T-cell (primary cell): ENCODE results near the gene MIPOL1. TPM values are rescaled to one million over a fixed set of nuclear protein-coding genes. Genes with fewer than 3 reads are reported as not detected.

Source experiments
- ATAC-seq, 4 experiments: fragments of 200-7000 bp in 3 of 4; fragments of 150-1000 bp in 1 of 4; cut with Tn5 transposase; replicated peaks in 1 of 4; 1 replicate in 3 of 4; 2 replicates in 1 of 4; pipeline ENCODE4 v1.10.0; 2021; ENCODE audit warnings: moderate library complexity in 3 of 4, mild to moderate bottlenecking in 2 of 4, moderate number of reproducible peaks in 1 of 4
- CTCF ChIA-PET, 2 donors: fragments of 300-600 bp; sonication (Branson Sonifier 250); formaldehyde crosslinking; loops; one replicate each; lab custom pipeline; 2022; ENCODE audit warnings: antibody characterized with exemption in 2 of 2; lab: Charles Lee
- POLR2A ChIA-PET, 2 donors: fragments of 300-600 bp; sonication (Branson Sonifier 250); formaldehyde crosslinking; loops; one replicate each; lab custom pipeline; 2022; ENCODE audit warnings: antibody characterized with exemption in 2 of 2; lab: Charles Lee
- DNase-seq, 35 experiments: peaks; one replicate each; pipeline versions ENCODE4 v3.0.0 to v3.0.0-alpha.2; 2013 to 2023
- H3K27ac ChIP-seq: one replicate; pipeline ENCODE4 v1.5.1; 2013; ENCODE audit warnings: low read length
- H3K27me3 ChIP-seq, 2 experiments: replicated peaks in 1 of 2; 1 replicate in 1 of 2; 2 replicates in 1 of 2; pipeline versions ENCODE4 v1.6.1 to v1.7.0; 2013; ENCODE audit warnings: low read length in 1 of 2, mixed read lengths in 1 of 2; ENCODE audit not compliant: control insufficient read depth in 2 of 2, insufficient read depth in 2 of 2; ENCODE audit errors: extremely low read depth in 1 of 2
- H3K36me3 ChIP-seq, 2 donors: 1 replicate in 1 of 2; 2 replicates in 1 of 2; pipeline versions ENCODE4 v1.6.1 to v1.7.0; 2013; ENCODE audit warnings: low read length in 1 of 2; ENCODE audit not compliant: control insufficient read depth in 2 of 2, insufficient read depth in 1 of 2; ENCODE audit errors: extremely low read depth in 1 of 2
- H3K4me1 ChIP-seq, 2 experiments: 1 replicate in 1 of 2; 2 replicates in 1 of 2; pipeline versions ENCODE4 v1.6.1 to v1.7.0; 2013; ENCODE audit warnings: low read length in 2 of 2, mixed read lengths in 1 of 2; ENCODE audit not compliant: insufficient read depth in 2 of 2, control insufficient read depth in 1 of 2; ENCODE audit errors: extremely low read depth in 1 of 2
- H3K4me3 ChIP-seq, 2 donors: 1 replicate in 1 of 2; 2 replicates in 1 of 2; pipeline versions ENCODE4 v1.5.1 to v1.7.0; 2013; ENCODE audit warnings: mild to moderate bottlenecking in 2 of 2, low read length in 1 of 2, moderate library complexity in 1 of 2; ENCODE audit not compliant: control insufficient read depth in 1 of 2; ENCODE audit errors: extremely low read depth in 1 of 2
- H3K9me3 ChIP-seq: 2 replicates; pipeline ENCODE4 v1.7.0; 2013
- H3K27ac Mint-ChIP-seq, 2 donors: one replicate each; pipeline ENCODE4 v1.8.0; 2020 to 2021; ENCODE audit warnings: mild to moderate bottlenecking in 2 of 2, mixed read lengths in 2 of 2
- H3K27me3 Mint-ChIP-seq, 2 donors: one replicate each; pipeline ENCODE4 v1.8.0; 2021 to 2022; ENCODE audit warnings: mixed read lengths in 2 of 2
- H3K36me3 Mint-ChIP-seq: one replicate; pipeline ENCODE4 v1.8.0; 2021; ENCODE audit warnings: mixed read lengths
- H3K4me1 Mint-ChIP-seq, 3 donors: one replicate each; pipeline ENCODE4 v1.8.0; 2020 to 2022; ENCODE audit warnings: mixed read lengths in 3 of 3, mild to moderate bottlenecking in 1 of 3
- H3K4me3 Mint-ChIP-seq, 3 donors: one replicate each; pipeline ENCODE4 v1.8.0; 2020 to 2022; ENCODE audit warnings: mild to moderate bottlenecking in 3 of 3, mixed read lengths in 3 of 3, moderate library complexity in 3 of 3
- H3K9me3 Mint-ChIP-seq, 3 donors: one replicate each; pipeline ENCODE4 v1.8.0; 2020 to 2022; ENCODE audit warnings: mixed read lengths in 3 of 3
- WGBS: methylation state at CpG from one replicate; pipeline ENCODE4 v1.1.5; 2013; ENCODE audit warnings: missing lambda C conversion rate; ENCODE audit not compliant: insufficient coverage; 5-methylcytosine and 5-hydroxymethylcytosine counted together
- total RNA-seq, 35 experiments: library from RNA in 6 of 35; stranded (reverse) in 6 of 35; fragments of 120-200 nt in 1 of 35; gene quantifications; one replicate each; pipeline versions ENCODE4 v1.2.1 to v1.2.4 and lab custom pipeline; 2013 to 2026

The MIPOL1 gene
- total RNA-seq, 5 donors from 2014 or later (not counting 1 experiment from before 2014, with no cell fraction given) = 0.20 to 0.49 (median 0.29) TPM; not detected in 1

DNA sequence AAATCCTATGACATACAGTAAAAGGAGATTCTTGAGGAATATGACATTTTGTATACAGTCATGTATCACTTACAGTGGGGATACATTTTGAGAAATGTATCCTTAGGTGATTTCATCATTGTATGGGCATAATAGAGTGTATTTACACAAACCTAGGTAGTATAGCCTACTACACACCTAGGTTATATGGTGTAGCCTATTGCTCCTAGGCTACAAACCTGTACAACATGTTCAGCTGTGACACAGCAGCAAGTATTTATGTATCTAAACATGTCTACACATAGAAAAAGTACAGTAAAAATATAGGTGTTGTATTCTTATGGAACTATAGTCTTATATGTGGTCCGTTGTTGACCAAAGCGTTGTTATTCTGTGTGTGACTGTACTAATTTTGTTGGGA lies 218.5 kb downstream of the MIPOL1 start:
- no peaks in the 10 kb centered on the region for H3K36me3 Mint-ChIP-seq
- H3K9me3 Mint-ChIP-seq = peaks cover 0 to 4% (median 4%) of the 10 kb centered on the region in 3 donors
- no peaks in the 10 kb centered on the region for H3K4me1 ChIP-seq
- ChIA-PET CTCF (no interaction called here), POLR2A (no interaction called here)
- no peak for ATAC-seq
- no peaks in the 10 kb centered on the region for H3K36me3 ChIP-seq
- H3K4me3 Mint-ChIP-seq = no peak overlapping the region
- H3K27ac ChIP-seq = no peak overlapping the region
- H3K27ac Mint-ChIP-seq = no peak overlapping the region
- no peak overlapping the region for H3K4me3 ChIP-seq
- no peaks in the 10 kb centered on the region for H3K9me3 ChIP-seq
- no CpG with 5 or more reads among the region's 2 CpGs for WGBS
- no peaks in the 10 kb centered on the region for H3K27me3 Mint-ChIP-seq
- H3K4me1 Mint-ChIP-seq = no peaks in the 10 kb centered on the region
- no peaks in the 10 kb centered on the region for H3K27me3 ChIP-seq
- DNase-seq = no peak

DNA sequence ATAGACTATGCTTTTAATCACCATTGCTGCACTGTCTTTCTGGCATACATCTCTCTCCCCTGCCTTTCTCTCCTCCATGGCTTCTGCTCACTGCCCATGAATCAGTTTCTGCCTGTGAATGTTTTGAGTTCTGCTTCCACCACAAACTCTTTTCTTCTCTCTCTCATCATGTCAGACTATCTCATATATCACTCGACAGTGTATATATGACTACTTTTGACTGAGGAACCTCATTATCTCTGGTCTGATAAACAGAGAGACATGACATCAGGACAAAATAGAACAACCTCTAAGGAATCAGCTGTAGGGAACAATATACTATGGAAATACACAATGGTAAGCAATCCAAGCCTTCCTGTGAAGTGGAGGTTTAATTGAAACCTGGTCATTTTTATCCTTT lies 219.4 kb downstream of the MIPOL1 start:
- H3K36me3 ChIP-seq = no peaks in the 10 kb centered on the region
- no peaks in the 10 kb centered on the region for H3K9me3 ChIP-seq
- peaks cover 0 to 4% (median 4%) of the 10 kb centered on the region in 3 donors for H3K9me3 Mint-ChIP-seq
- H3K27ac ChIP-seq = no peak overlapping the region
- H3K36me3 Mint-ChIP-seq = no peaks in the 10 kb centered on the region
- no peak overlapping the region for H3K27ac Mint-ChIP-seq
- no peaks in the 10 kb centered on the region for H3K27me3 Mint-ChIP-seq
- H3K27me3 ChIP-seq = no peaks in the 10 kb centered on the region
- DNase-seq (no peak), ATAC-seq (no peak)
- no peak overlapping the region for H3K4me3 ChIP-seq
- CTCF ChIA-PET = no interaction called here
- H3K4me3 Mint-ChIP-seq = no peak overlapping the region
- WGBS = no CpG with 5 or more reads among the region's 1 CpG
- no peaks in the 10 kb centered on the region for H3K4me1 ChIP-seq
- POLR2A ChIA-PET = no interaction called here
- no peaks in the 10 kb centered on the region for H3K4me1 Mint-ChIP-seq

DNA sequence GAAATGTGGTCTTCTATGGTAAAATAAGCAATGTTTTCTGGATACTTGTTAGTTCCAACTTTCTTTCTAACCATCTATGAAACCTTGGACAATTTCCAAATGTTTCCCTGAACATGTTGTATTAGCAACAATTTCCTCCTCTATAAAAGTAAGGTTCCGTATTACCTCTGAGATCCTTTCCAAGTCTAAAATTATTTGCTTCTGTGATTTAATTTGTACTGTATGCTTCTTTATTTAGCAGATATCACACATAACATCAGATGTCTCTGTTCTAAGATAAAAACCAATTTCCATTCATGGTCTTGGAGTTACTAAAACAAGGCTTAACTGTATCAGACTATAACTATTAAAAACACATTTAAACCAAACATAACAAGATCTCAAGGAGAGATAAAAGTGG lies 220.1 kb downstream of the MIPOL1 start:
- H3K4me3 Mint-ChIP-seq = no peak overlapping the region
- no peaks in the 10 kb centered on the region for H3K9me3 ChIP-seq
- no peaks in the 10 kb centered on the region for H3K36me3 Mint-ChIP-seq
- no peaks in the 10 kb centered on the region for H3K27me3 Mint-ChIP-seq
- CTCF ChIA-PET = no interaction called here
- DNase-seq = no peak
- no peak for ATAC-seq
- no peak overlapping the region for H3K27ac Mint-ChIP-seq
- H3K4me1 ChIP-seq = no peaks in the 10 kb centered on the region
- H3K27me3 ChIP-seq = no peaks in the 10 kb centered on the region
- no CpG with 5 or more reads among the region's 1 CpG for WGBS
- H3K27ac ChIP-seq = no peak overlapping the region
- no peaks in the 10 kb centered on the region for H3K4me1 Mint-ChIP-seq
- peaks cover 0 to 4% (median 4%) of the 10 kb centered on the region in 3 donors for H3K9me3 Mint-ChIP-seq
- POLR2A ChIA-PET = no interaction called here
- H3K4me3 ChIP-seq = no peak overlapping the region
- no peaks in the 10 kb centered on the region for H3K36me3 ChIP-seq

DNA sequence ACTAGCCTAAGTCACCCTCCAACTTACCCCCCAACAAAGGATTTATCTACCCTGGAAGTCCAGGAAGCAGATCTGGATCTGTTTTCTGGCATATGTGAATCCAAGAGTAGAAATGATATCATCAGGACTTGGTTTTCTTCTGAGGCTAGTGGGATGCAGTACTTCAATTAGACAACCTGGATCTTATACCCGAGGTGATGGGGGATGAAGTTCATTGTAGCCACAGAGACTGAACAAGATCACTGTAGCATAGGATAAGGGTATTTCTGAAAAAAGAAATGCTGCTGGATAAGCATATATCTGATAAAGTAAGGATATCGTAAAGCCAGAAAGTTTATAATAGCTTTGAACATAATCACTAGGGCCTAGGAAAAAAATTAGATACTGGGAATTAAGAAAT lies 222.9 kb downstream of the MIPOL1 start:
- whole genome bisulfite sequencing = 71% methylated on average over 1 of the region's 2 CpGs
- H3K27ac Mint-ChIP-seq = no peak overlapping the region
- POLR2A ChIA-PET = no interaction called here

DNA sequence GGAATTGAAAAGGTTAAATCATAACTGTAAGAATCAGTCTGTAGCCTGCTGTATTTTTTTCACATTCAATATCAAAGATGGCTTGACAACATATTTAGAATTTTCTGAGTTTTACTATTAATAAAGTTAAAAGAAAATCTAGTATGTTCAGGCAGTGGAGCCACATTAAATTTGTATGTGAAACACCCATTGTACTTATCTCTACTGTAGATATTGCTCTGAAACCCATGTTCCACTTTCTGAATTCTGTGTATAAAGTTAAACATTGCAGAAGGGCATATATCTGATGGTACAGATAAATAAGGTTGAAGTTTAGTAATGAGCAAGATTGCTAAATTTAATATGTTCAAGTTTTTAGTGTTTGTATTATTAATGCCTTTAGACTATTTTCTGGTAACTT lies 224.6 kb downstream of the MIPOL1 start:
- Histone ChIP-seq H3K4me1 (no peaks in the 10 kb centered on the region), H3K27me3 (no peaks in the 10 kb centered on the region), H3K4me3 (no peak overlapping the region), H3K9me3 (no peaks in the 10 kb centered on the region), H3K27ac (no peak overlapping the region), H3K36me3 (no peaks in the 10 kb centered on the region)
- Mint-ChIP-seq H3K27me3 (no peaks in the 10 kb centered on the region), H3K4me3 (no peak overlapping the region), H3K27ac (no peak overlapping the region), H3K9me3 (peaks cover 0 to 3% (median 0%) of the 10 kb centered on the region in 3 donors), H3K4me1 (no peaks in the 10 kb centered on the region), H3K36me3 (no peaks in the 10 kb centered on the region)
- ChIA-PET POLR2A (no interaction called here), CTCF (no interaction called here)
- no peak for DNase-seq
- ATAC-seq = no peak

More for the DNA sequence above, 222.9 kb downstream of the MIPOL1 start:
- H3K4me1 ChIP-seq = no peaks in the 10 kb centered on the region
- ATAC-seq (no peak), DNase-seq (no peak)
- H3K9me3 ChIP-seq = no peaks in the 10 kb centered on the region
- Mint-ChIP-seq H3K4me1 (no peaks in the 10 kb centered on the region), H3K4me3 (no peak overlapping the region), H3K9me3 (peaks cover 3 to 4% (median 4%) of the 10 kb centered on the region in 3 donors), H3K36me3 (no peaks in the 10 kb centered on the region), H3K27me3 (no peaks in the 10 kb centered on the region)
- no peak overlapping the region for H3K27ac ChIP-seq
- CTCF ChIA-PET = no interaction called here
- no peaks in the 10 kb centered on the region for H3K36me3 ChIP-seq
- H3K4me3 ChIP-seq = no peak overlapping the region
- H3K27me3 ChIP-seq = no peaks in the 10 kb centered on the region

DNA sequence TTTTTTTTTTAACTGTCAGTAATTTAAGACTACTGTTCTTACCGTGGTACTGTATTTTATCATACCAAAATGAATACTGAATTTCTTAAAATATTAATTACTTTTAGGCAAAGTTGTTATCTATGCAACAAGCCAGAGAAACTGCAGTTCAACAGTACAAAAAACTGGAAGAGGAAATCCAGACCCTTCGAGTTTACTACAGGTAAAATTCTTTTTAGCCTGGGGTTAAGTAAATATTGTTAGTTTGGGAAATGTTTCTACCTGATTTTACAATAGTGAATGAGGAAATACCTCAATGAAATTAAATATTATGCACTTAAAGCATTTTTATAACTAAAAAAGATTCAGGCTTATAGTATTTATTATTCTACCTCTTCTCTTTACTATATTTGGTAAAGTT lies 225.0 kb downstream of the MIPOL1 start:
- H3K36me3 Mint-ChIP-seq = no peaks in the 10 kb centered on the region

DNA sequence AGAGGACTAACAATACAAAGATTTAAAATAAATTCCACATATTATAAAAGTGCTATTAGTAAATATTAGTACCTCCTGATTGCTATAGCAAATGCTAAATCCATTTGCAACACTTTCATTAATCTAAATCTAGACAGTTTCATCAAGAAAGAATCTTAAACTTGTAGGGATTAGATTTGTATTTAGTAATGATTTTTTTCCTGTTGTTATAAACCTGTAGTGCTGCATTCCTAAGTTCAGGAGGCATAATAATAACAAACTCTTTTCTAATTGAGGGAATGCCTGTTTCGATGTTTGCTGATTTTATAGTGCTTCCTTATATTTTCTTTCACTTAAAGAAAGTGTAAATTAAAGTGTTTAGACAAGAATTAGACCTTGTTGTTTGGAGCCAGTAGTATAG lies 231.2 kb downstream of the MIPOL1 start:
- Histone ChIP-seq H3K4me1 (no peaks in the 10 kb centered on the region), H3K27me3 (no peaks in the 10 kb centered on the region), H3K27ac (no peak overlapping the region), H3K4me3 (no peak overlapping the region), H3K9me3 (no peaks in the 10 kb centered on the region), H3K36me3 (no peaks in the 10 kb centered on the region)
- CTCF ChIA-PET = no interaction called here
- H3K4me1 Mint-ChIP-seq = no peaks in the 10 kb centered on the region
- DNase-seq (no peak), ATAC-seq (no peak)
- POLR2A ChIA-PET = no interaction called here
- H3K27me3 Mint-ChIP-seq = no peaks in the 10 kb centered on the region
- H3K9me3 Mint-ChIP-seq = peaks cover 5 to 9% (median 5%) of the 10 kb centered on the region in 3 donors
- WGBS = no CpG with 5 or more reads among the region's 1 CpG
- H3K27ac Mint-ChIP-seq = no peak overlapping the region
- no peak overlapping the region for H3K4me3 Mint-ChIP-seq
- H3K36me3 Mint-ChIP-seq = no peaks in the 10 kb centered on the region

More for the DNA sequence above, 225.0 kb downstream of the MIPOL1 start:
- Histone ChIP-seq H3K4me1 (no peaks in the 10 kb centered on the region), H3K9me3 (no peaks in the 10 kb centered on the region), H3K36me3 (no peaks in the 10 kb centered on the region), H3K27ac (no peak overlapping the region), H3K4me3 (no peak overlapping the region), H3K27me3 (no peaks in the 10 kb centered on the region)
- DNase-seq = no peak
- no CpG with 5 or more reads among the region's 2 CpGs for WGBS
- no peaks in the 10 kb centered on the region for H3K4me1 Mint-ChIP-seq
- ChIA-PET CTCF (interaction anchor here in 1 of 2 donors (0.6 kb wide), 1 partner anchor 45 kb away, joined by 6 read pairs; no protein-coding TSS in a partner anchor), POLR2A (no interaction called here)
- peaks cover 0 to 3% (median 0%) of the 10 kb centered on the region in 3 donors for H3K9me3 Mint-ChIP-seq
- no peak for ATAC-seq
- H3K27me3 Mint-ChIP-seq = no peaks in the 10 kb centered on the region
- H3K27ac Mint-ChIP-seq = no peak overlapping the region
- H3K4me3 Mint-ChIP-seq = no peak overlapping the region
